Natural killer cell (primary cell): ENCODE measurements around the gene CCNT1. TPM values are rescaled to one million over a fixed set of nuclear protein-coding genes. Genes with fewer than 3 reads are reported as not detected.
"Not testable (repeated sequence)": the region's sequence is repeated elsewhere in the genome, so short reads cannot be mapped to it uniquely, and the experiment has no call there.

Experiments
- ATAC-seq, 3 donors: fragments of 150-1000 bp in 2 of 3; fragments of 200-7000 bp in 1 of 3; cut with Tn5 transposase; 1 replicate in 1 of 3; 2 replicates in 2 of 3; pipeline ENCODE4 v1.10.0; 2021; ENCODE audit warnings: mild to moderate bottlenecking in 2 of 3, moderate library complexity in 2 of 3
- DNase-seq, 2 donors: peaks; one replicate each; pipeline versions ENCODE4 v3.0.0 to v3.0.0-alpha.2; 2013 to 2021; ENCODE audit warnings: mixed read lengths in 1 of 2
- H3K27ac ChIP-seq: one replicate; pipeline ENCODE4 v1.5.1; 2013; ENCODE audit warnings: mild to moderate bottlenecking, low read length
- H3K27me3 ChIP-seq: one replicate; pipeline ENCODE4 v1.6.1; 2013; ENCODE audit warnings: low read length; ENCODE audit not compliant: control insufficient read depth, insufficient read depth
- H3K36me3 ChIP-seq: one replicate; pipeline ENCODE4 v1.6.1; 2013; ENCODE audit warnings: low read length; ENCODE audit not compliant: control insufficient read depth, insufficient read depth
- H3K4me1 ChIP-seq: one replicate; pipeline ENCODE4 v1.6.1; 2013; ENCODE audit warnings: low read length; ENCODE audit not compliant: control insufficient read depth, insufficient read depth
- H3K4me3 ChIP-seq: one replicate; pipeline ENCODE4 v1.5.1; 2013; ENCODE audit warnings: low read length
- H3K9me3 ChIP-seq: one replicate; pipeline ENCODE4 v1.6.1; 2013; ENCODE audit warnings: low read length; ENCODE audit not compliant: control insufficient read depth, insufficient read depth
- H3K27ac Mint-ChIP-seq, 2 donors: one replicate each; pipeline ENCODE4 v1.8.0; 2022; ENCODE audit warnings: mild to moderate bottlenecking in 2 of 2, mixed read lengths in 2 of 2, moderate library complexity in 1 of 2
- H3K27me3 Mint-ChIP-seq, 2 donors: one replicate each; pipeline ENCODE4 v1.8.0; 2022; ENCODE audit warnings: low read depth in 2 of 2, mixed read lengths in 2 of 2
- H3K36me3 Mint-ChIP-seq: one replicate; pipeline ENCODE4 v1.8.0; 2022; ENCODE audit warnings: mixed read lengths
- H3K4me1 Mint-ChIP-seq, 2 donors: one replicate each; pipeline ENCODE4 v1.8.0; 2022; ENCODE audit warnings: mixed read lengths in 2 of 2
- H3K4me3 Mint-ChIP-seq: one replicate; pipeline ENCODE4 v1.8.0; 2022; ENCODE audit warnings: mild to moderate bottlenecking, moderate library complexity, mixed read lengths
- H3K9me3 Mint-ChIP-seq, 2 donors: one replicate each; pipeline ENCODE4 v1.8.0; 2022; ENCODE audit warnings: mixed read lengths in 2 of 2
- CTCF ChIP-seq: fragments of 200-600 bp; IDR thresholded peaks from one replicate; pipeline ENCODE4 v1.8.0; 2022; ENCODE audit warnings: antibody characterized with exemption
- WGBS: methylation state at CpG from one replicate; pipeline ENCODE4 v1.1.7; 2013; ENCODE audit warnings: missing lambda C conversion rate; ENCODE audit not compliant: insufficient coverage; 5-methylcytosine and 5-hydroxymethylcytosine counted together
- intact Hi-C: fragments of 100-400 bp; cut with micrococcal nuclease; formaldehyde crosslinking; loops from one replicate; pipeline ENCODE4 v1.14.2; 2022
- total RNA-seq, 4 donors: library from RNA; stranded (reverse); fragments of 120-200 nt in 1 of 4; gene quantifications; one replicate each; pipeline versions ENCODE4 v1.2.3 to v1.2.4, GENCODE V29; 2013 to 2022

CCNT1 gene
- total RNA-seq, 3 donors from 2014 or later (not counting 1 experiment from before 2014, with no cell fraction given): 119 to 145 (median 120) TPM

GRCh38 chr12:48643011-48643410 is 73.5 kb downstream of the CCNT1 start:
- Mint-ChIP-seq H3K36me3 (no peaks in the 10 kb centered on the region), H3K4me1 (no peaks in the 10 kb centered on the region), H3K27ac (no peak overlapping the region), H3K9me3 (no peaks in the 10 kb centered on the region), H3K27me3 (no peaks in the 10 kb centered on the region), H3K4me3 (no peak overlapping the region)
- H3K9me3 ChIP-seq: no peaks in the 10 kb centered on the region
- no peak overlapping the region for H3K27ac ChIP-seq
- H3K4me1 ChIP-seq: no peaks in the 10 kb centered on the region
- H3K4me3 ChIP-seq: no peak overlapping the region
- WGBS: 100% methylated on average over 1 of the region's 2 CpGs
- no peak for TF ChIP-seq CTCF
- H3K27me3 ChIP-seq: no peaks in the 10 kb centered on the region
- intact Hi-C loops: no loop called here
- DNase-seq (no peak), ATAC-seq (no peak)
- peaks cover 19% of the 10 kb centered on the region for H3K36me3 ChIP-seq

GRCh38 chr12:48641752-48642555 is 74.6 kb downstream of the CCNT1 start:
- H3K27ac Mint-ChIP-seq, H3K27me3 Mint-ChIP-seq, H3K4me3 Mint-ChIP-seq, H3K36me3 Mint-ChIP-seq, ATAC-seq, intact Hi-C loops, H3K27ac ChIP-seq, H3K9me3 ChIP-seq, H3K4me3 ChIP-seq, H3K4me1 Mint-ChIP-seq, H3K9me3 Mint-ChIP-seq, DNase-seq, H3K4me1 ChIP-seq, H3K27me3 ChIP-seq: not testable (repeated sequence)
- 95% methylated on average over 54 of the region's 54 CpGs for WGBS
- peaks cover 13% of the 10 kb centered on the region for H3K36me3 ChIP-seq

- H3K36me3 Mint-ChIP-seq: no peaks in the 10 kb centered on the region
- H3K27me3 Mint-ChIP-seq: no peaks in the 10 kb centered on the region
- no peak for ATAC-seq
- H3K4me1 Mint-ChIP-seq: no peaks in the 10 kb centered on the region
- H3K27ac Mint-ChIP-seq: no peak overlapping the region
- H3K4me3 ChIP-seq: no peak overlapping the region
- DNase-seq: no peak
- H3K4me3 Mint-ChIP-seq: no peak overlapping the region
- no peaks in the 10 kb centered on the region for H3K27me3 ChIP-seq
- H3K27ac ChIP-seq: no peak overlapping the region
- TF ChIP-seq CTCF: no peak
- intact Hi-C loops: no loop called here
- no peaks in the 10 kb centered on the region for H3K9me3 Mint-ChIP-seq
- 94% methylated on average over 3 of the region's 3 CpGs for WGBS
- no peaks in the 10 kb centered on the region for H3K9me3 ChIP-seq
- no peaks in the 10 kb centered on the region for H3K4me1 ChIP-seq
- peaks cover 9% of the 10 kb centered on the region for H3K36me3 ChIP-seq
Observed at GRCh38 chr12:48640854-48641253, 75.7 kb downstream of the CCNT1 start.

- no peaks in the 10 kb centered on the region for H3K9me3 Mint-ChIP-seq
- no peak overlapping the region for H3K27ac Mint-ChIP-seq
- no peaks in the 10 kb centered on the region for H3K27me3 ChIP-seq
- H3K9me3 ChIP-seq: no peaks in the 10 kb centered on the region
- ATAC-seq: no peak
- intact Hi-C loops: no loop called here
- H3K36me3 Mint-ChIP-seq: no peaks in the 10 kb centered on the region
- H3K27me3 Mint-ChIP-seq: no peaks in the 10 kb centered on the region
- H3K4me3 Mint-ChIP-seq: no peak overlapping the region
- no peak for DNase-seq
- no peak overlapping the region for H3K4me3 ChIP-seq
- H3K4me1 ChIP-seq: no peaks in the 10 kb centered on the region
- H3K4me1 Mint-ChIP-seq: no peaks in the 10 kb centered on the region
- no peak overlapping the region for H3K27ac ChIP-seq
- H3K36me3 ChIP-seq: peaks cover 9% of the 10 kb centered on the region
- TF ChIP-seq CTCF: no peak
Observed at GRCh38 chr12:48640428-48640827, 76.1 kb downstream of the CCNT1 start.

Other genes with a start within 250 kb of the CCNT1 start
- not detected for gene ANP32D, start 244.1 kb downstream of the CCNT1 start, total RNA-seq
- not detected for gene C12orf54, start 234.2 kb downstream of the CCNT1 start, total RNA-seq
- not detected for gene OR8S1, start 191.1 kb downstream of the CCNT1 start, total RNA-seq
- gene LALBA, start 146.7 kb downstream of the CCNT1 start, total RNA-seq: not detected
- 100 to 1,000 TPM; 103 to 132 (median 125) TPM for gene KANSL2, start 34.5 kb downstream of the CCNT1 start, total RNA-seq
- gene ADCY6, start 72.4 kb upstream of the CCNT1 start, total RNA-seq: 1 to 10 TPM in 1 of 3 donors, under 1 TPM in 2; 0.20 to 1.1 (median 0.31) TPM
- 10 to 100 TPM in 2 of 3 donors, 1 to 10 TPM in 1; 7.2 to 12.4 (median 12.2) TPM for gene CACNB3, start 101.8 kb upstream of the CCNT1 start, total RNA-seq
- 100 to 1,000 TPM in 2 of 3 donors, 10 to 100 TPM in 1; 96.0 to 123 (median 104) TPM for gene DDX23, start 135.5 kb upstream of the CCNT1 start, total RNA-seq
- 1 to 10 TPM; 1.7 to 6.8 (median 5.6) TPM for gene RND1, start 149.2 kb upstream of the CCNT1 start, total RNA-seq
- 100 to 1,000 TPM; 156 to 228 (median 218) TPM for gene FKBP11, start 208.8 kb upstream of the CCNT1 start, total RNA-seq
- 100 to 1,000 TPM in 1 of 3 donors, 10 to 100 TPM in 2; 80.7 to 114 (median 88.4) TPM for gene ARF3, start 240.8 kb upstream of the CCNT1 start, total RNA-seq